NCI-H1092 (cell line): Measurements from ENCODE around the gene GPS2.
"Not testable (repeated sequence)": the region's sequence is repeated elsewhere in the genome, so short reads cannot be mapped to it uniquely, and the experiment has no call there.

Experiments
- DNase-seq: peaks from one replicate; lab custom pipeline; 2025; lab: John Stamatoyannopoulos, UW

The GPS2 gene

GRCh38 chr17:7337600-7337999, 22.4 kb upstream of the GPS2 start:
- DNase-seq: not testable (repeated sequence)

- no peak for DNase-seq
Measured at GRCh38 chr17:7336240-7337175, 21.3 kb upstream of the GPS2 start, which contains the start of gene ACAP1. Gene ACAP1, plus strand, starts transcription at chr17:7336529. Its CDS starts 206 bp downstream, at chr17:7336735.

- DNase-seq: not testable (repeated sequence)
Measured at GRCh38 chr17:7335765-7336164, 20.6 kb upstream of the GPS2 start.

GRCh38 chr17:7334938-7335538, 19.9 kb upstream of the GPS2 start:
- no peak for DNase-seq

GRCh38 chr17:7332600-7333069, 17.5 kb upstream of the GPS2 start:
- DNase-seq: not testable (repeated sequence)

GRCh38 chr17:7332111-7332510, 17.0 kb upstream of the GPS2 start:
- DNase-seq: no peak

GRCh38 chr17:7330638-7331015, 15.5 kb upstream of the GPS2 start:
- DNase-seq: no peak

GRCh38 chr17:7329997-7330637, 15.0 kb upstream of the GPS2 start:
- DNase-seq: peak; percentile 67

GRCh38 chr17:7329374-7329996, 14.3 kb upstream of the GPS2 start:
- peak; percentile 100 for DNase-seq

- DNase-seq: no peak
Measured at GRCh38 chr17:7328840-7329373, 13.7 kb upstream of the GPS2 start, which contains the start of gene NEURL4. Gene NEURL4, minus strand, starts transcription at chr17:7329335. Its CDS starts 23 bp downstream, at chr17:7329312.

- no peak for DNase-seq
Measured at GRCh38 chr17:7328009-7328408, 12.8 kb upstream of the GPS2 start.

GRCh38 chr17:7327501-7327900, 12.3 kb upstream of the GPS2 start:
- no peak for DNase-seq

GRCh38 chr17:7327056-7327455, 11.9 kb upstream of the GPS2 start:
- DNase-seq: no peak

GRCh38 chr17:7326186-7326585, 11.0 kb upstream of the GPS2 start:
- DNase-seq: no peak

- DNase-seq: no peak
Measured at GRCh38 chr17:7325031-7325528, 9.9 kb upstream of the GPS2 start.

- DNase-seq: no peak
Measured at GRCh38 chr17:7324438-7324779, 9.2 kb upstream of the GPS2 start.

- DNase-seq: no peak
Measured at GRCh38 chr17:7323731-7324437, 8.7 kb upstream of the GPS2 start.

- no peak for DNase-seq
Measured at GRCh38 chr17:7322520-7323194, 7.5 kb upstream of the GPS2 start.

- no peak for DNase-seq
Measured at GRCh38 chr17:7321466-7321865, 6.3 kb upstream of the GPS2 start.

- no peak for DNase-seq
Measured at GRCh38 chr17:7318121-7318860, 3.1 kb upstream of the GPS2 start.
